Endodermal cell (in vitro differentiated cells): ENCODE data around the gene GPR161. TPM values are rescaled to one million over a fixed set of nuclear protein-coding genes. Genes with fewer than 3 reads are reported as not detected.

Experiments
- DNase-seq: peaks from one replicate; pipeline ENCODE4 v3.0.0-alpha.2; 2017
- H3K27ac ChIP-seq: 2 replicates; pipeline ENCODE4 v1.5.1; 2013; ENCODE audit warnings: mild to moderate bottlenecking, low read depth, low read length, moderate library complexity
- H3K27me3 ChIP-seq: 2 replicates; pipeline ENCODE4 v1.6.1; 2013; ENCODE audit warnings: mild to moderate bottlenecking, low read length, moderate library complexity; ENCODE audit not compliant: insufficient read depth, control insufficient read depth, poor library complexity, severe bottlenecking
- H3K36me3 ChIP-seq: 2 replicates; pipeline ENCODE4 v1.7.0; 2013; ENCODE audit warnings: mild to moderate bottlenecking, low read length, moderate library complexity; ENCODE audit not compliant: control insufficient read depth, insufficient read depth
- H3K4me1 ChIP-seq: one replicate; pipeline ENCODE4 v1.7.0; 2013; ENCODE audit warnings: low read length; ENCODE audit not compliant: control insufficient read depth, insufficient read depth
- H3K4me3 ChIP-seq: 2 replicates; pipeline ENCODE4 v1.5.1; 2013; ENCODE audit warnings: mild to moderate bottlenecking, low read length, moderate library complexity
- H3K9ac ChIP-seq: 2 replicates; pipeline ENCODE4 v1.6.1; 2013; ENCODE audit warnings: mild to moderate bottlenecking, low read length, moderate library complexity; ENCODE audit not compliant: poor library complexity, severe bottlenecking; ENCODE audit errors: extremely low read depth
- H3K9me3 ChIP-seq: 2 replicates; pipeline ENCODE4 v1.6.1; 2013; ENCODE audit warnings: mild to moderate bottlenecking, low read length, moderate library complexity; ENCODE audit not compliant: control insufficient read depth
- H3K27ac Mint-ChIP-seq: 2 replicates; pipeline ENCODE4 v1.8.0; 2020; ENCODE audit warnings: mixed read lengths
- H3K27me3 Mint-ChIP-seq: 2 replicates; pipeline ENCODE4 v1.8.0; 2021; ENCODE audit warnings: mild to moderate bottlenecking, mixed read lengths; ENCODE audit not compliant: insufficient read depth
- H3K36me3 Mint-ChIP-seq: 2 replicates; pipeline ENCODE4 v1.8.0; 2020; ENCODE audit warnings: low read depth, mixed read lengths
- H3K4me1 Mint-ChIP-seq: 2 replicates; pipeline ENCODE4 v1.8.0; 2020; ENCODE audit warnings: mixed read lengths
- H3K4me3 Mint-ChIP-seq: 2 replicates; pipeline ENCODE4 v1.8.0; 2020; ENCODE audit warnings: mild to moderate bottlenecking, moderate library complexity, mixed read lengths
- H3K9me3 Mint-ChIP-seq: 2 replicates; pipeline ENCODE4 v1.8.0; 2020; ENCODE audit warnings: mild to moderate bottlenecking, mixed read lengths
- WGBS, 2 experiments: methylation state at CpG; one replicate each; pipeline versions ENCODE4 v1.1.5 to v1.1.7; 2013; ENCODE audit warnings: missing lambda C conversion rate in 2 of 2, mixed read lengths in 1 of 2; ENCODE audit not compliant: insufficient coverage in 1 of 2, insufficient read length in 1 of 2; 5-methylcytosine and 5-hydroxymethylcytosine counted together
- total RNA-seq, 2 donors: library from RNA; stranded (reverse); fragmentation: NEBNext Ultra II Directional in 1 of 2; extraction: Animal tissue kit (Norgen Biotek cat#: 25700) in 1 of 2; gene quantifications; 2 replicates in 1 of 2; 3 replicates in 1 of 2; pipeline ENCODE4 v1.2.1, GENCODE V29; 2021
- TF ChIP-seq, protein P1 (sequence below): fragments of 200-600 bp; sonication (generic); conservative IDR thresholded peaks from 2 replicates; pipeline ENCODE4 v1.5.0; 2021; ENCODE audit warnings: antibody characterized with exemption, mild to moderate bottlenecking

GPR161 gene
- total RNA-seq, 2 donors from 2014 or later, result 24.0 to 26.6 TPM

GRCh38 chr1:168139070-168139469 lies 2.3 kb upstream of the GPR161 start:
- Mint-ChIP-seq H3K27me3 (peaks cover 22% of the 10 kb centered on the region), H3K4me3 (no peak overlapping the region), H3K27ac (no peak overlapping the region), H3K9me3 (no peaks in the 10 kb centered on the region), H3K36me3 (peaks cover 6% of the 10 kb centered on the region), H3K4me1 (peaks cover 32% of the 10 kb centered on the region)
- no peak overlapping the region for H3K9ac ChIP-seq
- DNase-seq, result no peak
- no peak overlapping the region for H3K4me3 ChIP-seq
- no peaks in the 10 kb centered on the region for H3K27me3 ChIP-seq
- peaks cover 3% of the 10 kb centered on the region for H3K36me3 ChIP-seq
- TF ChIP-seq, protein P1, sequence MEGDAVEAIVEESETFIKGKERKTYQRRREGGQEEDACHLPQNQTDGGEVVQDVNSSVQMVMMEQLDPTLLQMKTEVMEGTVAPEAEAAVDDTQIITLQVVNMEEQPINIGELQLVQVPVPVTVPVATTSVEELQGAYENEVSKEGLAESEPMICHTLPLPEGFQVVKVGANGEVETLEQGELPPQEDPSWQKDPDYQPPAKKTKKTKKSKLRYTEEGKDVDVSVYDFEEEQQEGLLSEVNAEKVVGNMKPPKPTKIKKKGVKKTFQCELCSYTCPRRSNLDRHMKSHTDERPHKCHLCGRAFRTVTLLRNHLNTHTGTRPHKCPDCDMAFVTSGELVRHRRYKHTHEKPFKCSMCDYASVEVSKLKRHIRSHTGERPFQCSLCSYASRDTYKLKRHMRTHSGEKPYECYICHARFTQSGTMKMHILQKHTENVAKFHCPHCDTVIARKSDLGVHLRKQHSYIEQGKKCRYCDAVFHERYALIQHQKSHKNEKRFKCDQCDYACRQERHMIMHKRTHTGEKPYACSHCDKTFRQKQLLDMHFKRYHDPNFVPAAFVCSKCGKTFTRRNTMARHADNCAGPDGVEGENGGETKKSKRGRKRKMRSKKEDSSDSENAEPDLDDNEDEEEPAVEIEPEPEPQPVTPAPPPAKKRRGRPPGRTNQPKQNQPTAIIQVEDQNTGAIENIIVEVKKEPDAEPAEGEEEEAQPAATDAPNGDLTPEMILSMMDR, result no peak
- H3K9me3 ChIP-seq, result no peaks in the 10 kb centered on the region
- H3K27ac ChIP-seq, result no peak overlapping the region
- no peaks in the 10 kb centered on the region for H3K4me1 ChIP-seq

DNA sequence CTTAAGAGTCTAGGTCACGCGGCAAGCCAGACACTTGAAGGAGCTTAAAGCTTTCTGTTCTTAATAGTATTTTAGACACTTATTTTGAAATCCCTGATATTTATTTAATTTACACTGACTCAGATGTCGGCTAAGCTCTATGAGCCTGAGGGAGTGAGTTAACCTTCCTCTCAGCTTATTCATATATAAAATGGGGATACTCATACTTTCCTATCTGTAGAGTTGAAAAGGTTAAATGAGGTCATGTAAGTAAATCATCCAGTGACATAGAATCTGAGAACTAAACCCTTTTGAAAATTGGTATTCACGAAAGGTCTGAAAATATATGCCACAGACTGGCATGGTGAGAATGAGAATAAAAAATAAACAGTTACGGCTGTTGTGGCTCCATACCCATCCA lies 1.4 kb upstream of the GPR161 start:
- DNase-seq, result no peak
- H3K4me3 Mint-ChIP-seq, result peak overlapping the region; percentile 86
- H3K9ac ChIP-seq, result no peak overlapping the region
- H3K4me1 Mint-ChIP-seq, result peaks cover 33% of the 10 kb centered on the region
- no peaks in the 10 kb centered on the region for H3K4me1 ChIP-seq
- TF ChIP-seq, protein P1, result no peak
- H3K27ac Mint-ChIP-seq, result no peak overlapping the region
- 91 to 92% methylated on average over 2 to 4 of the region's 5 CpGs for WGBS, 2 experiments
- H3K36me3 ChIP-seq, result peaks cover 12% of the 10 kb centered on the region
- no peaks in the 10 kb centered on the region for H3K9me3 ChIP-seq
- peak overlapping the region; percentile 87 for H3K4me3 ChIP-seq
- peaks cover 22% of the 10 kb centered on the region for H3K27me3 Mint-ChIP-seq
- no peaks in the 10 kb centered on the region for H3K9me3 Mint-ChIP-seq
- H3K27me3 ChIP-seq, result no peaks in the 10 kb centered on the region
- peaks cover 8% of the 10 kb centered on the region for H3K36me3 Mint-ChIP-seq
- H3K27ac ChIP-seq, result no peak overlapping the region

- H3K27ac ChIP-seq, result peak overlapping the region; percentile 96
Measured at GRCh38 chr1:168137515-168137821, 738 bp upstream of the GPR161 start.

More at GRCh38 chr1:168137515-168137821, 738 bp upstream of the GPR161 start:
- TF ChIP-seq, protein P1, result no peak
- peaks cover 33% of the 10 kb centered on the region for H3K4me1 Mint-ChIP-seq
- peaks cover 12% of the 10 kb centered on the region for H3K36me3 Mint-ChIP-seq
- Histone ChIP-seq H3K4me3 (peak overlapping the region; percentile 87), H3K27me3 (no peaks in the 10 kb centered on the region), H3K36me3 (peaks cover 16% of the 10 kb centered on the region), H3K9ac (peak overlapping the region; percentile 54), H3K9me3 (no peaks in the 10 kb centered on the region), H3K4me1 (no peaks in the 10 kb centered on the region)
- H3K9me3 Mint-ChIP-seq, result no peaks in the 10 kb centered on the region
- no peak for DNase-seq
- WGBS, 2 experiments, result 0 to 3% methylated on average over 2 to 6 of the region's 6 CpGs
- H3K27ac Mint-ChIP-seq, result peak overlapping the region; percentile 88
- peaks cover 22% of the 10 kb centered on the region for H3K27me3 Mint-ChIP-seq
- H3K4me3 Mint-ChIP-seq, result peak overlapping the region; percentile 86
